ENCODE results near the gene TMUB1.

TMUB1 gene

DNA sequence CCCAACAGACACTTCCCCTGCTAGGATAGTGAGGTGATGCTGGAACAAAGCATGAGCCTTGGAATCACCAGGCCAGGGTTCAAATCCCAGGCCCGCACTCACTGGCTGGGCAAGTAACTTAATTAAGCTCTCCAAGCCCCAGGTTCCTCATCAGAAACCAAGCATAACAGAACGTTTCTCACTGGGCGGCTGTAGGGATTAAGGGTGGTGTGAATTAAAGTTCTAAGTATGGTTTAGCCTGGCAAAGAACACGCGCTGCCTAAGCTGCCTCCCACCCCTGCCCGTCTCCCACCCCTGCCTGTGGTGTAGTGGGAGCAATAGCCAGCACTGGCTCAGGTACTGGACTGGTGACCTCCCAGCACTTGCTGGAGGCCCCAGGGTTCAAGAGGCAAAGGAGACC lies 18.3 kb downstream of the TMUB1 start:
- no peaks in the 10 kb centered on the region for H3K9me2 ChIP-seq (replicated peaks; ENCODE audit: low read depth, low read length)
- no peaks in the 10 kb centered on the region for H3F3A ChIP-seq (ENCODE audit: low read depth)
- H3K9me3 ChIP-seq (ENCODE audit: insufficient read depth, low read depth, low read length) = no peaks in the 10 kb centered on the region
- H2AFZ ChIP-seq (ENCODE audit: low read length) = no peak overlapping the region
- H3K4me1 ChIP-seq (ENCODE audit: insufficient read depth, low read length, poor library complexity, severe bottlenecking) = peaks cover 13% of the 10 kb centered on the region
- no peak overlapping the region for H3K4me3 ChIP-seq (ENCODE audit: low read length, poor library complexity, severe bottlenecking)
- H3K27me3 ChIP-seq (ENCODE audit: insufficient read depth, low read length, poor library complexity, severe bottlenecking) = no peaks in the 10 kb centered on the region
- H3K4me2 ChIP-seq (ENCODE audit: low read depth, low read length, poor library complexity, severe bottlenecking) = no peak overlapping the region
- H3K9ac ChIP-seq (ENCODE audit: low read depth, low read length, poor library complexity, severe bottlenecking) = no peak overlapping the region
- H3K79me2 ChIP-seq (ENCODE audit: insufficient read depth, low read length) = peaks cover 27% of the 10 kb centered on the region
- no peak for TF ChIP-seq CTCF (conservative IDR thresholded peaks at IDR 0.05; ENCODE audit: low read length)
- TF ChIP-seq EZH2phosphoT487 (IDR thresholded peaks at IDR 0.05; ENCODE audit: borderline replicate concordance) = no peak
- peaks cover 26% of the 10 kb centered on the region for H4K20me1 ChIP-seq (ENCODE audit: insufficient read depth, low read length, poor library complexity, severe bottlenecking)
- peaks cover 41% of the 10 kb centered on the region; the same call in 1 of the 2 replicates for H3K36me3 ChIP-seq (ENCODE audit: insufficient read depth, low read length)

DNA sequence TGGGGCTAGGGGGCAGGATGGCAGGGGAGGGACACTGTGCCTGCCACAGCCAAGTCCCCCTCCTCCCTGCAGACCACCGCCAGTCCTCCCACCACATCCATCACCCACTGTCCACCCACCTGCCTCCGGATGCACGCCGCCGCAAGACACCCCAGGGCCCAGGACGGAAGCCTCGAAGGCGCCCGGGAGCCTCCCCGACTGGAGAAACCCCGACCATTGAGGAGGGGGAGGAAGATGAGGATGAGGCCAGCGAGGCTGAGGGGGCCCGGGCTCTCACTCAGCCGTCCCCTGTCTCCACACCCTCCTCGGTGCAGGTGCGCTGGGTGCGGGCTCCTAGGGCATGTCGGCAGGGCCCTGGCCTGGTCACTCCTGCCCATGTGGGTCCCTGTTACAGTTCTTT lies 18.8 kb downstream of the TMUB1 start:
- no peak overlapping the region for H3K9ac ChIP-seq (ENCODE audit: low read depth, low read length, poor library complexity, severe bottlenecking)
- H3K27me3 ChIP-seq (ENCODE audit: insufficient read depth, low read length, poor library complexity, severe bottlenecking) = no peaks in the 10 kb centered on the region
- H4K20me1 ChIP-seq (ENCODE audit: insufficient read depth, low read length, poor library complexity, severe bottlenecking) = peaks cover 28% of the 10 kb centered on the region
- TF ChIP-seq EZH2phosphoT487 (IDR thresholded peaks at IDR 0.05; ENCODE audit: borderline replicate concordance) (no peak), CTCF (conservative IDR thresholded peaks at IDR 0.05; ENCODE audit: low read length) (no peak)
- peaks cover 29% of the 10 kb centered on the region for H3K79me2 ChIP-seq (ENCODE audit: insufficient read depth, low read length)
- no peak overlapping the region for H3K4me2 ChIP-seq (ENCODE audit: low read depth, low read length, poor library complexity, severe bottlenecking)
- H3K9me3 ChIP-seq (ENCODE audit: insufficient read depth, low read depth, low read length) = no peaks in the 10 kb centered on the region
- H3K4me3 ChIP-seq (ENCODE audit: low read length, poor library complexity, severe bottlenecking) = no peak overlapping the region
- peaks cover 13% of the 10 kb centered on the region for H3K4me1 ChIP-seq (ENCODE audit: insufficient read depth, low read length, poor library complexity, severe bottlenecking)
- peaks cover 36% of the 10 kb centered on the region; the same call in 1 of the 2 replicates for H3K36me3 ChIP-seq (ENCODE audit: insufficient read depth, low read length)
- H3F3A ChIP-seq (ENCODE audit: low read depth) = no peaks in the 10 kb centered on the region
- no peak overlapping the region for H2AFZ ChIP-seq (ENCODE audit: low read length)
- H3K9me2 ChIP-seq (replicated peaks; ENCODE audit: low read depth, low read length) = no peaks in the 10 kb centered on the region

DNA sequence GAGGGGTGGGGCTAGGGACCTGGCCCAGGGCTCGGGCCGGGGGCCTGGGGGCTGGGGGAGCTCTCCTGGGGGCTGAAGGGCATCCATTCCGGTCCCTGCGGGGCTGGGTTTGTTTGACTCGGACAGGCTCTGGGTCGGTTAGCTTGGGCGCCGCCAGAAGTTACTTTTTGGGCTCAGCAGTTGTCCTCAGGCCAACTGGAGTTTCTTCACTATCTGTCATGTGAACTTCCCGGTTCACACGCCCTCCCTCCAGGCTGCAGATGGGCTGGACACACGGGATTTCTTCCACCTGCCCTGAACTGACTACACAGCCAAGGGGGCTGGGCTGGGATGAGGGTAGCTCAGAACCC lies 20.1 kb downstream of the TMUB1 start:
- Histone ChIP-seq H3F3A (ENCODE audit: low read depth) (no peaks in the 10 kb centered on the region), H3K9me3 (ENCODE audit: insufficient read depth, low read depth, low read length) (no peaks in the 10 kb centered on the region), H3K9me2 (replicated peaks; ENCODE audit: low read depth, low read length) (no peaks in the 10 kb centered on the region), H3K4me3 (ENCODE audit: low read length, poor library complexity, severe bottlenecking) (no peak overlapping the region), H2AFZ (ENCODE audit: low read length) (no peak overlapping the region), H3K27me3 (ENCODE audit: insufficient read depth, low read length, poor library complexity, severe bottlenecking) (no peaks in the 10 kb centered on the region), H3K4me2 (ENCODE audit: low read depth, low read length, poor library complexity, severe bottlenecking) (no peak overlapping the region), H3K36me3 (ENCODE audit: insufficient read depth, low read length) (peaks cover 30% of the 10 kb centered on the region; the same call in 1 of the 2 replicates), H3K9ac (ENCODE audit: low read depth, low read length, poor library complexity, severe bottlenecking) (no peak overlapping the region), H3K79me2 (ENCODE audit: insufficient read depth, low read length) (peaks cover 29% of the 10 kb centered on the region), H3K4me1 (ENCODE audit: insufficient read depth, low read length, poor library complexity, severe bottlenecking) (peaks cover 22% of the 10 kb centered on the region), H4K20me1 (ENCODE audit: insufficient read depth, low read length, poor library complexity, severe bottlenecking) (peaks cover 28% of the 10 kb centered on the region)
- TF ChIP-seq CTCF (conservative IDR thresholded peaks at IDR 0.05; ENCODE audit: low read length) = no peak
- no peak for TF ChIP-seq EZH2phosphoT487 (IDR thresholded peaks at IDR 0.05; ENCODE audit: borderline replicate concordance)
